Endothelial cell of umbilical vein (primary cell): ENCODE results near the gene BOLL. TPM values are rescaled to one million over a fixed set of nuclear protein-coding genes. Genes with fewer than 3 reads are reported as not detected.

Experiments
- BruUV-seq: library from RNA; stranded (reverse); fragments of 400-500 nt; replicated peaks from 2 replicates; lab custom pipeline; 2021; lab: Mats Ljungman, UMichigan
- CTCF ChIA-PET: fragments of 300-600, 350-600 bp; sonication (Branson Sonifier 250); formaldehyde crosslinking; loops from one replicate; lab custom pipeline; 2021; ENCODE audit warnings: antibody characterized with exemption, inconsistent platforms; lab: Charles Lee
- POLR2A ChIA-PET: fragments of 300-600, 350-600 bp; sonication (Branson Sonifier 250); formaldehyde crosslinking; loops from one replicate; lab custom pipeline; 2021; ENCODE audit warnings: antibody characterized with exemption, inconsistent platforms; lab: Charles Lee
- DNase-seq: peaks from one replicate; pipeline ENCODE4 v3.0.0-alpha.2; 2011; ENCODE audit warnings: low read depth, low spot score
- FAIRE-seq: peaks from 2 replicates; lab custom pipeline; 2011; peaks lifted over from hg19 to GRCh38; lab: Jason Lieb, UNC
- H2AFZ ChIP-seq: 2 replicates; pipeline ENCODE4 v1.6.0; 2012; ENCODE audit warnings: low read depth, low read length, control low read depth, inconsistent platforms
- H3K27ac ChIP-seq: 2 replicates; pipeline ENCODE4 v1.5.1; 2011; ENCODE audit warnings: low read depth, mild to moderate bottlenecking, control low read depth, low read length, moderate library complexity; ENCODE audit not compliant: insufficient read depth
- H3K27me3 ChIP-seq, 2 experiments: 2 replicates each; pipeline versions ENCODE4 v1.6.0 to v1.6.1; 2011; ENCODE audit warnings: low read length in 2 of 2, mixed read lengths in 1 of 2; ENCODE audit not compliant: control insufficient read depth in 2 of 2, insufficient read depth in 2 of 2
- H3K36me3 ChIP-seq, 2 experiments: 2 replicates in 1 of 2; 3 replicates in 1 of 2; pipeline ENCODE4 v1.5.1; 2011; ENCODE audit warnings: low read length in 2 of 2, mild to moderate bottlenecking in 1 of 2, moderate library complexity in 1 of 2; ENCODE audit not compliant: control insufficient read depth in 2 of 2, insufficient read depth in 2 of 2; ENCODE audit errors: extremely low read depth in 1 of 2
- H3K4me1 ChIP-seq: 3 replicates; pipeline ENCODE4 v1.5.1; 2011; ENCODE audit warnings: mild to moderate bottlenecking, low read length; ENCODE audit not compliant: control insufficient read depth, insufficient read depth; ENCODE audit errors: extremely low read depth
- H3K4me2 ChIP-seq: 2 replicates; pipeline ENCODE4 v1.6.1; 2011; ENCODE audit warnings: low read length, control low read depth, mixed read lengths; ENCODE audit not compliant: insufficient read depth
- H3K4me3 ChIP-seq, 3 experiments: fragments of 200-600 bp in 1 of 3; sonication (generic), shearing (Covaris generic) in 1 of 3; replicated peaks in 1 of 3; 2 replicates each; pipeline ENCODE4 v1.5.1; 2011 to 2016; ENCODE audit warnings: control low read depth in 3 of 3, low read length in 3 of 3, mild to moderate bottlenecking in 2 of 3, inconsistent platforms in 1 of 3, low read depth in 1 of 3, moderate library complexity in 1 of 3; ENCODE audit not compliant: insufficient read depth in 1 of 3
- H3K79me2 ChIP-seq: 2 replicates; pipeline ENCODE4 v1.6.0; 2012; ENCODE audit warnings: low read length, inconsistent platforms; ENCODE audit not compliant: control insufficient read depth, insufficient read depth
- H3K9ac ChIP-seq: replicated peaks from 2 replicates; pipeline ENCODE3; 2011; ENCODE audit warnings: low read length, control low read depth; ENCODE audit not compliant: insufficient read depth; ENCODE audit errors: extremely low read depth
- H3K9me1 ChIP-seq: replicated peaks from 3 replicates; pipeline ENCODE4 v1.6.0; 2011; ENCODE audit warnings: mild to moderate bottlenecking, low read length; ENCODE audit not compliant: control insufficient read depth, insufficient read depth; ENCODE audit errors: extremely low read depth
- H3K9me3 ChIP-seq: replicated peaks from 2 replicates; pipeline ENCODE4 v1.5.1; 2012; ENCODE audit warnings: low read length, inconsistent platforms; ENCODE audit not compliant: control insufficient read depth, insufficient read depth
- H4K20me1 ChIP-seq: replicated peaks from 2 replicates; pipeline ENCODE3; 2011; ENCODE audit warnings: mild to moderate bottlenecking, low read length; ENCODE audit not compliant: control insufficient read depth, insufficient read depth; ENCODE audit errors: extremely low read depth
- FOS ChIP-seq: IDR thresholded peaks from 2 replicates; pipeline ENCODE4 v1.6.1; 2011; ENCODE audit warnings: mild to moderate bottlenecking, low read length, moderate library complexity, borderline replicate concordance; ENCODE audit not compliant: insufficient read depth
- GATA2 ChIP-seq: IDR thresholded peaks from 2 replicates; pipeline ENCODE4 v1.7.0; 2011; ENCODE audit warnings: low read depth, mild to moderate bottlenecking, moderate library complexity, mixed read lengths, low read length; ENCODE audit not compliant: insufficient read length, insufficient read depth
- MYC ChIP-seq: IDR thresholded peaks from one replicate; pipeline ENCODE4 v1.6.1; 2011; ENCODE audit warnings: mild to moderate bottlenecking, low read depth, low read length
- POLR2A ChIP-seq: IDR thresholded peaks from 2 replicates; pipeline ENCODE4 v1.6.1; 2012; ENCODE audit warnings: low read depth, mild to moderate bottlenecking, control low read depth, low read length
- POLR2AphosphoS5 ChIP-seq: IDR thresholded peaks from 2 replicates; pipeline ENCODE4 v1.6.1; 2012; ENCODE audit warnings: low read depth, mild to moderate bottlenecking, control low read depth, low read length, moderate library complexity; ENCODE audit not compliant: insufficient read depth
- dilution Hi-C: fragments of 300-500 bp; cut with MboI; formaldehyde crosslinking; loops from one replicate; pipeline ENCODE4 v1.15.0; 2019; ENCODE audit warnings: low sequenced_read_pairs; ENCODE audit not compliant: extremely low pct_ligation_motif_present
- intact Hi-C: fragments of 100-400 bp; cut with micrococcal nuclease; formaldehyde crosslinking; loops from one replicate; pipeline ENCODE4 v1.10.0; 2022
- polyA plus RNA-seq, 4 experiments: library from polyadenylated mRNA; depleted of rRNA in 3 of 4; stranded (reverse) in 3 of 4; unstranded in 1 of 4; fragments of >200 nt; gene quantifications; 2 replicates each; pipeline versions ENCODE4 v1.2.1 to v1.2.3, GENCODE V29; 2011 to 2012; ENCODE audit warnings: missing spikeins in 1 of 4
- total RNA-seq: library from RNA; stranded (reverse); gene quantifications from 2 replicates; pipeline ENCODE4 v1.2.3, GENCODE V29; 2021
- TF ChIP-seq, protein P1 (sequence below), 2 donors: IDR thresholded peaks; 1 replicate in 1 of 2; 2 replicates in 1 of 2; pipeline ENCODE4 v1.5.1; 2011; ENCODE audit warnings: low read length in 2 of 2, mild to moderate bottlenecking in 2 of 2, moderate library complexity in 2 of 2, control low read depth in 1 of 2, inconsistent platforms in 1 of 2, low read depth in 1 of 2; ENCODE audit not compliant: insufficient read depth in 1 of 2; ENCODE audit errors: extremely low read depth in 1 of 2
- TF ChIP-seq, protein P2 (sequence below): IDR thresholded peaks from 2 replicates; pipeline ENCODE4 v1.6.1; 2011; ENCODE audit not compliant: insufficient read depth, insufficient read length

BOLL gene
- total and polyA plus RNA-seq, 2 donors (not counting 3 experiments of a cell fraction or from before 2014, with no cell fraction given), result not detected

DNA sequence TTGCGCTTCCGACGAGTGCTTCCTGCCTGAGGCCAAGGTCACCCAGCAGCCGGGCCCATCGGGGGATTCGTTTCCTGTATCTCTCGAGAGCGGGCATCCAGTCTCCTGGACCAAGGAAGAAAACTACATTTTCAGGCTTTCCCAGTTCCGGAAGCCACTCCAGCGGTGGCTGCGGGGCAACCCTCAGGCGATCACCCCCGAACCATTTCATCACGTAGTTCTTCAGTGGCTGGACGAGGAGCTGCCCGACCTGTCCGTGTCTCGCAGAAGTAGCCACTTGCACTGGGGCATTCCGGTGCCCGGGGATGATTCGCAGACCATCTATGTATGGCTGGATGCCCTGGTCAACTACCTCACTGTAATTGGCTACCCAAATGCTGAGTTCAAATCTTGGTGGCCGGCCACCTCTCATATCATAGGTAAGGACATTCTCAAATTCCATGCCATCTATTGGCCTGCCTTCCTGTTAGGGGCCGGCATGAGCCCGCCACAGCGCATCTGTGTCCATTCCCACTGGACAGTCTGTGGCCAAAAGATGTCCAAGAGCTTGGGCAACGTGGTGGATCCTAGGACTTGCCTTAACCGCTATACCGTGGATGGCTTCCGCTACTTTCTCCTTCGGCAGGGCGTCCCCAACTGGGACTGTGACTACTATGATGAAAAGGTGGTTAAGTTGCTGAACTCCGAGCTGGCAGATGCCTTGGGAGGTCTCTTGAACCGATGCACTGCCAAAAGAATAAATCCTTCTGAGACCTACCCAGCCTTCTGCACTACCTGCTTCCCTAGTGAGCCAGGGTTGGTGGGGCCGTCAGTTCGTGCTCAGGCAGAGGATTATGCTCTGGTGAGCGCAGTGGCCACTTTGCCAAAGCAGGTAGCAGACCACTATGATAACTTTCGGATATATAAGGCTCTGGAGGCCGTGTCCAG is 78.9 kb downstream of the BOLL start:
- no TSS peak for BruUV-seq

More for the DNA sequence above, 78.9 kb downstream of the BOLL start:
- H3K9ac ChIP-seq, result peak overlapping the region; percentile 27
- H3K36me3 ChIP-seq, result no peaks in the 10 kb centered on the region
- TF ChIP-seq, protein P1, sequence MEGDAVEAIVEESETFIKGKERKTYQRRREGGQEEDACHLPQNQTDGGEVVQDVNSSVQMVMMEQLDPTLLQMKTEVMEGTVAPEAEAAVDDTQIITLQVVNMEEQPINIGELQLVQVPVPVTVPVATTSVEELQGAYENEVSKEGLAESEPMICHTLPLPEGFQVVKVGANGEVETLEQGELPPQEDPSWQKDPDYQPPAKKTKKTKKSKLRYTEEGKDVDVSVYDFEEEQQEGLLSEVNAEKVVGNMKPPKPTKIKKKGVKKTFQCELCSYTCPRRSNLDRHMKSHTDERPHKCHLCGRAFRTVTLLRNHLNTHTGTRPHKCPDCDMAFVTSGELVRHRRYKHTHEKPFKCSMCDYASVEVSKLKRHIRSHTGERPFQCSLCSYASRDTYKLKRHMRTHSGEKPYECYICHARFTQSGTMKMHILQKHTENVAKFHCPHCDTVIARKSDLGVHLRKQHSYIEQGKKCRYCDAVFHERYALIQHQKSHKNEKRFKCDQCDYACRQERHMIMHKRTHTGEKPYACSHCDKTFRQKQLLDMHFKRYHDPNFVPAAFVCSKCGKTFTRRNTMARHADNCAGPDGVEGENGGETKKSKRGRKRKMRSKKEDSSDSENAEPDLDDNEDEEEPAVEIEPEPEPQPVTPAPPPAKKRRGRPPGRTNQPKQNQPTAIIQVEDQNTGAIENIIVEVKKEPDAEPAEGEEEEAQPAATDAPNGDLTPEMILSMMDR (IDR thresholded peaks at IDR 0.05; ENCODE audit: extremely low read depth in 1 of 2, insufficient read depth in 1 of 2, low read depth in 1 of 2, low read length in 2 of 2), result no peak
- TF ChIP-seq, protein P2, sequence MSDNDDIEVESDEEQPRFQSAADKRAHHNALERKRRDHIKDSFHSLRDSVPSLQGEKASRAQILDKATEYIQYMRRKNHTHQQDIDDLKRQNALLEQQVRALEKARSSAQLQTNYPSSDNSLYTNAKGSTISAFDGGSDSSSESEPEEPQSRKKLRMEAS, result no peak
- TF ChIP-seq MYC, result no peak
- TF ChIP-seq POLR2AphosphoS5, result no peak
- TF ChIP-seq POLR2A, result no peak
- no peak for TF ChIP-seq FOS
- TF ChIP-seq GATA2, result no peak
- FAIRE-seq (peak; percentile 43), DNase-seq (no peak)
- H3K27me3 ChIP-seq, result peaks cover 0 to 3% of the 10 kb centered on the region in 2 experiments
- ChIA-PET CTCF (interaction anchor here (0.6 to 2.7 kb wide), 8 partner anchors 10 to 591 kb away, joined by 3 to 18 read pairs (median 3); partner anchors contain the start of genes MOB4 and RFTN2), POLR2A (no interaction called here)
- H2AFZ ChIP-seq, result peak overlapping the region; percentile 36
- peak overlapping the region; percentile 63 for H3K4me2 ChIP-seq
- H3K79me2 ChIP-seq, result peaks cover 42% of the 10 kb centered on the region
- H3K4me3 ChIP-seq, result peak overlapping the region; percentile 35 to 54 (median 47)
- dilution Hi-C loops (no loop called here), intact Hi-C loops (loop anchor here (1.0 to 5.0 kb wide), 6 partner anchors 150 to 421 kb away; partner anchors contain the start of genes COQ10B, HSPE1, MOB4 and SF3B1)
- H3K4me1 ChIP-seq, result peaks cover 22% of the 10 kb centered on the region
- H3K27ac ChIP-seq, result no peak overlapping the region
- H4K20me1 ChIP-seq, result no peaks in the 10 kb centered on the region
- no peaks in the 10 kb centered on the region for H3K9me3 ChIP-seq
- H3K9me1 ChIP-seq, result no peaks in the 10 kb centered on the region
